Posterior cingulate gyrus (tissue), 11 donors: ENCODE measurements around the gene EZH1.

ENCODE experiments used
- DNase-seq, 10 donors: peaks; one replicate each; pipeline versions ENCODE4 v3.0.0 to v3.0.0-alpha.2; 2020 to 2021; ENCODE audit warnings: mixed read lengths in 3 of 10
- intact Hi-C: fragments of 100-400 bp; cut with DNase I; formaldehyde crosslinking; loops from one replicate; pipeline ENCODE4 v1.15.1; 2023

The EZH1 gene

GRCh38 chr17:42653179-42654124, 91.4 kb downstream of the EZH1 start:
- peak in 6 of 10 donors; percentile 30 to 90 (median 42) for DNase-seq
- intact Hi-C loops = no loop called here

- DNase-seq = no peak
- intact Hi-C loops = no loop called here
Measured at GRCh38 chr17:42651392-42651791, 93.4 kb downstream of the EZH1 start.
